ENCODE measurements around the gene RAI1.

Gene RAI1

DNA sequence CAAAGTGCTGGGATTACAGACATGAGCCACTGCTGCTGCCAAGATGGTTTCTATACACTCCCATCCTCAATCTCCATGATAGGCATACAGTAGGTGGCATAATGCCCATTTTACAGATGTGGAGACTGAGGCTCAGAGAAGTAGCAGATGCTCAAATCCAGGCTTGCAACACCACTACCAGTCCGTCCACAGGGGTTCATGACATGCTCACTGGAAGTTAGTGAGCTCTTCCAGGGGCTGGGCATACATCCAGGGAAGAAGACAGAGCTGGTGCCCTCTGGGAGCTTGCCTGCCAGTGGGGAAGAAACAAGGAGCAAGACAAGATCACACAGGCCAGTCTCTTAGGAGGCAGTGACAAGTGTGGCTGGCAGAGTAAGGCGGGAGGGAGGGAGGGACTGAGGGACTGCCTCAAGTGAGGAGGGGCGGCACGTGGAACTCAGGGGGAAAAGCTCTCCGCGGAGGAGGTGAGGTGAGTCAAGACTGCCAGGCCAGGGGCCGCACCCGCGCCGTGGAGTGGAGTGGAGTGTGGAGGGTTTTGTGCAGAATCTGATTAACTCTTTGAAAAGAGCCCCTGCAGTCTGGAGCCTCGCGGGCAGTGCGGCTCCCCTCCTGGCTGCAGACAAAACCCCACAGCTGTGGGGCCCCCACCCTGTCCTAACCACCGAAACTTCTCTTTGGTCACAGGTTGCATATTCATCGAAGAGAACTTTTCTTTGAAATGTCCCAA, 127.6 kb downstream of the RAI1 start:
- DNase-seq (ENCODE audit: low spot score): peak; percentile 92
- TF ChIP-seq, protein P1, sequence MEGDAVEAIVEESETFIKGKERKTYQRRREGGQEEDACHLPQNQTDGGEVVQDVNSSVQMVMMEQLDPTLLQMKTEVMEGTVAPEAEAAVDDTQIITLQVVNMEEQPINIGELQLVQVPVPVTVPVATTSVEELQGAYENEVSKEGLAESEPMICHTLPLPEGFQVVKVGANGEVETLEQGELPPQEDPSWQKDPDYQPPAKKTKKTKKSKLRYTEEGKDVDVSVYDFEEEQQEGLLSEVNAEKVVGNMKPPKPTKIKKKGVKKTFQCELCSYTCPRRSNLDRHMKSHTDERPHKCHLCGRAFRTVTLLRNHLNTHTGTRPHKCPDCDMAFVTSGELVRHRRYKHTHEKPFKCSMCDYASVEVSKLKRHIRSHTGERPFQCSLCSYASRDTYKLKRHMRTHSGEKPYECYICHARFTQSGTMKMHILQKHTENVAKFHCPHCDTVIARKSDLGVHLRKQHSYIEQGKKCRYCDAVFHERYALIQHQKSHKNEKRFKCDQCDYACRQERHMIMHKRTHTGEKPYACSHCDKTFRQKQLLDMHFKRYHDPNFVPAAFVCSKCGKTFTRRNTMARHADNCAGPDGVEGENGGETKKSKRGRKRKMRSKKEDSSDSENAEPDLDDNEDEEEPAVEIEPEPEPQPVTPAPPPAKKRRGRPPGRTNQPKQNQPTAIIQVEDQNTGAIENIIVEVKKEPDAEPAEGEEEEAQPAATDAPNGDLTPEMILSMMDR (IDR thresholded peaks at IDR 0.05; ENCODE audit: extremely low read depth, missing control alignments): no peak

DNA sequence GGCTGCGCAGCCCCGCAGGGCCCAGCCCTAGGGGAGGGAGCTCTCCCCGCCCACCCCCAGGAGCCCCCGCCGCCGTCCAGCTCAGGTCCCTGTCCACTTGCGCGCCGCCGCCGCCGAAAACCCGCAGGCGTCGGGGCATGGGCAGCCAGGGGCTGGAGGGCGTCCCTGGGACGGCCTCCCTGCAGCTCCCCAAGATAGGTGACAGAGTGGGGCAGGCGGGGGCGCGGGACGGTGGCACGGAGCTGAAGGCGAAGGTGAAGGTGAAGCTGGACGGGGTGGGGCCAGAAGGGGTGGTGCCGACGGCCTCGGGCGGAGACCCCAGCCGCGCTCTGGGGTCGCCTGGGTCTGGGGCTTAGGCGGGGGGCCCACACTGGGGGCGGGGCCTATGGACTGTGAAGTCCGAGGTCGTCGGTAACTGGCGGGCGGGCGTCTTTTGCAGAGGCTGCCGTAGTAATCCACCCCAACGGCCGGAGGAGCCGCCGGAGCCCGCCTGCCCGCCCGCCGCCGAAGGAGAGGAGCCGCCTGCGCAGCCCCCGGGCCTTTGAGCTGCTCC, 128.3 kb downstream of the RAI1 start:
- no peak for DNase-seq (ENCODE audit: low spot score)
- TF ChIP-seq, protein P1 (IDR thresholded peaks at IDR 0.05; ENCODE audit: extremely low read depth, missing control alignments): no peak

- DNase-seq (ENCODE audit: low spot score): no peak
- TF ChIP-seq, protein P1 (IDR thresholded peaks at IDR 0.05; ENCODE audit: extremely low read depth, missing control alignments): no peak
Observed at GRCh38 chr17:17810084-17810894, 129.0 kb downstream of the RAI1 start.

- DNase-seq (ENCODE audit: low spot score): no peak
- TF ChIP-seq, protein P1 (IDR thresholded peaks at IDR 0.05; ENCODE audit: extremely low read depth, missing control alignments): no peak
Observed at GRCh38 chr17:17810895-17811248, 129.6 kb downstream of the RAI1 start.

GRCh38 chr17:17811381-17812210, 130.3 kb downstream of the RAI1 start:
- TF ChIP-seq, protein P1 (IDR thresholded peaks at IDR 0.05; ENCODE audit: extremely low read depth, missing control alignments): no peak
- no peak for DNase-seq (ENCODE audit: low spot score)

DNA sequence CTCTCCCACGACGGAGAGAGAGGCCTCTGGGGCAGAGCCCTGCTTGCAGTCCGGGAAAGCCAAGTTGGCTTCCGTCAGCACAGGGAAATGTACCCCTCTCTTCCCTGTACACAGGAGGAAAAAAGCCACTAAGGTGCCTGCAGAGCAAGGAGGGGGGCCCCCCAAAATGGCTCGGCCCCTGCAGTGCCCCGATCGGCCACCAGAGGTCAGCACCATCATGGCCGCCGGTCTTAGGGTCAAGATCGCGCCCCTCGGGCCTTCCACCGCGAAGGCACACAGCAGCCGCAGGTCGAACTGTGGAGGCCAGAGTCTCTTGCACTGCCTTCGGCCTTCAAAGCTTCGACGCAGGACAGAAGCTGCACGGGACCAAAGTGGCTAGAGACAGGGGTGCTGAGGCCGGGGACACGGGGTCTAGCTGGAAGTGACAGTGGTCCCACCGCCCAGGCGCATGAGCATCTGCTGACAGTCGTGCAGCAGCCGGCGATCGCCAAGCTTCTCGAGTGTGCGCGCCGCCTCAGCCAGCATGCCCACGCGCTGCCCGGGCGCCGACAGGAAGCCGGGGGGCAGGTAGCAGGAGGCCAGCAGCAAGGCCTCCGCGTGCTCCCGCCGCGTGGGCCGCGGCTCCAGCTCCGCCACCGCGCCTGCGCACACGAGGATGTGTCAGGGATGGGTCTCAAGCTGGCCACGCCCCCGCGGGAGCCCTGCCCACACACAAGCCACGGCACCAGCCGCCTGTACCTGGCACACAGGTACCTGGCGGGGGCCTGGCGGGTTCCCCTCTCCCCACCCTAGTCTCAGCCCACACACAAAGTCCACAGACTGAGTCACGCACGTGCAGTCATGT, 131.2 kb downstream of the RAI1 start:
- peak; percentile 94 for DNase-seq (ENCODE audit: low spot score)
- TF ChIP-seq, protein P1 (IDR thresholded peaks at IDR 0.05; ENCODE audit: extremely low read depth, missing control alignments): peak; percentile 91

Measured in GM20000 (cell line).